Endothelial cell (in vitro differentiated cells): ENCODE results near the gene ADD2. TPM values are rescaled to one million over a fixed set of nuclear protein-coding genes. Genes with fewer than 3 reads are reported as not detected.
A peak's percentile ranks its signal among the peaks of the same experiment; 100 is the strongest.

ENCODE experiments used
- DNase-seq: peaks from one replicate; pipeline ENCODE4 v3.0.0; 2021; ENCODE audit warnings: low spot score
- H3K27ac Mint-ChIP-seq: one replicate; pipeline ENCODE4 v1.8.0; 2021; ENCODE audit warnings: mixed read lengths, inconsistent platforms; ENCODE audit not compliant: unreplicated experiment
- H3K27me3 Mint-ChIP-seq: one replicate; pipeline ENCODE4 v1.8.0; 2021; ENCODE audit warnings: mild to moderate bottlenecking, moderate library complexity, mixed read lengths, inconsistent platforms; ENCODE audit not compliant: unreplicated experiment
- H3K36me3 Mint-ChIP-seq: one replicate; pipeline ENCODE4 v1.8.0; 2021; ENCODE audit warnings: mild to moderate bottlenecking, low read depth, mixed read lengths, inconsistent platforms; ENCODE audit not compliant: unreplicated experiment
- H3K4me1 Mint-ChIP-seq: one replicate; pipeline ENCODE4 v1.8.0; 2021; ENCODE audit warnings: mild to moderate bottlenecking, mixed read lengths, inconsistent platforms; ENCODE audit not compliant: unreplicated experiment
- H3K4me3 Mint-ChIP-seq: one replicate; pipeline ENCODE4 v1.8.0; 2021; ENCODE audit warnings: mild to moderate bottlenecking, mixed read lengths, inconsistent platforms; ENCODE audit not compliant: unreplicated experiment
- H3K9me3 Mint-ChIP-seq: one replicate; pipeline ENCODE4 v1.8.0; 2021; ENCODE audit warnings: mixed read lengths, inconsistent platforms; ENCODE audit not compliant: unreplicated experiment
- total RNA-seq: library from RNA; stranded (reverse); fragmentation: NEBNext Ultra II Directional; extraction: Animal tissue kit (Norgen Biotek cat#: 25700); gene quantifications from one replicate; pipeline ENCODE4 v1.2.1, GENCODE V29; 2021; ENCODE audit not compliant: unreplicated experiment
- TF ChIP-seq, protein P1 (sequence below): fragments of 200-600 bp; sonication (generic); IDR thresholded peaks from one replicate; pipeline ENCODE4 v1.5.0; 2021; ENCODE audit warnings: antibody characterized with exemption; ENCODE audit not compliant: unreplicated experiment

Gene ADD2
- total RNA-seq, 1 donor from 2014 or later, result 54.0 TPM

- H3K27me3 Mint-ChIP-seq, result peaks cover 10% of the 10 kb centered on the region
- TF ChIP-seq, protein P1, sequence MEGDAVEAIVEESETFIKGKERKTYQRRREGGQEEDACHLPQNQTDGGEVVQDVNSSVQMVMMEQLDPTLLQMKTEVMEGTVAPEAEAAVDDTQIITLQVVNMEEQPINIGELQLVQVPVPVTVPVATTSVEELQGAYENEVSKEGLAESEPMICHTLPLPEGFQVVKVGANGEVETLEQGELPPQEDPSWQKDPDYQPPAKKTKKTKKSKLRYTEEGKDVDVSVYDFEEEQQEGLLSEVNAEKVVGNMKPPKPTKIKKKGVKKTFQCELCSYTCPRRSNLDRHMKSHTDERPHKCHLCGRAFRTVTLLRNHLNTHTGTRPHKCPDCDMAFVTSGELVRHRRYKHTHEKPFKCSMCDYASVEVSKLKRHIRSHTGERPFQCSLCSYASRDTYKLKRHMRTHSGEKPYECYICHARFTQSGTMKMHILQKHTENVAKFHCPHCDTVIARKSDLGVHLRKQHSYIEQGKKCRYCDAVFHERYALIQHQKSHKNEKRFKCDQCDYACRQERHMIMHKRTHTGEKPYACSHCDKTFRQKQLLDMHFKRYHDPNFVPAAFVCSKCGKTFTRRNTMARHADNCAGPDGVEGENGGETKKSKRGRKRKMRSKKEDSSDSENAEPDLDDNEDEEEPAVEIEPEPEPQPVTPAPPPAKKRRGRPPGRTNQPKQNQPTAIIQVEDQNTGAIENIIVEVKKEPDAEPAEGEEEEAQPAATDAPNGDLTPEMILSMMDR, result no peak
- H3K36me3 Mint-ChIP-seq, result peaks cover 27% of the 10 kb centered on the region
- no peaks in the 10 kb centered on the region for H3K9me3 Mint-ChIP-seq
- no peak for DNase-seq
- H3K4me3 Mint-ChIP-seq, result no peak overlapping the region
- H3K4me1 Mint-ChIP-seq, result peaks cover 5% of the 10 kb centered on the region
- no peak overlapping the region for H3K27ac Mint-ChIP-seq
Measured at GRCh38 chr2:70688427-70688826, 79.6 kb downstream of the ADD2 start.

- peaks cover 5% of the 10 kb centered on the region for H3K4me1 Mint-ChIP-seq
- TF ChIP-seq, protein P1, result no peak
- DNase-seq, result no peak
- peaks cover 19% of the 10 kb centered on the region for H3K36me3 Mint-ChIP-seq
- H3K27ac Mint-ChIP-seq, result peak overlapping the region; percentile 48
- no peaks in the 10 kb centered on the region for H3K9me3 Mint-ChIP-seq
- peaks cover 6% of the 10 kb centered on the region for H3K27me3 Mint-ChIP-seq
- H3K4me3 Mint-ChIP-seq, result peak overlapping the region; percentile 47
Measured at GRCh38 chr2:70687461-70687795, 80.6 kb downstream of the ADD2 start.

DNA sequence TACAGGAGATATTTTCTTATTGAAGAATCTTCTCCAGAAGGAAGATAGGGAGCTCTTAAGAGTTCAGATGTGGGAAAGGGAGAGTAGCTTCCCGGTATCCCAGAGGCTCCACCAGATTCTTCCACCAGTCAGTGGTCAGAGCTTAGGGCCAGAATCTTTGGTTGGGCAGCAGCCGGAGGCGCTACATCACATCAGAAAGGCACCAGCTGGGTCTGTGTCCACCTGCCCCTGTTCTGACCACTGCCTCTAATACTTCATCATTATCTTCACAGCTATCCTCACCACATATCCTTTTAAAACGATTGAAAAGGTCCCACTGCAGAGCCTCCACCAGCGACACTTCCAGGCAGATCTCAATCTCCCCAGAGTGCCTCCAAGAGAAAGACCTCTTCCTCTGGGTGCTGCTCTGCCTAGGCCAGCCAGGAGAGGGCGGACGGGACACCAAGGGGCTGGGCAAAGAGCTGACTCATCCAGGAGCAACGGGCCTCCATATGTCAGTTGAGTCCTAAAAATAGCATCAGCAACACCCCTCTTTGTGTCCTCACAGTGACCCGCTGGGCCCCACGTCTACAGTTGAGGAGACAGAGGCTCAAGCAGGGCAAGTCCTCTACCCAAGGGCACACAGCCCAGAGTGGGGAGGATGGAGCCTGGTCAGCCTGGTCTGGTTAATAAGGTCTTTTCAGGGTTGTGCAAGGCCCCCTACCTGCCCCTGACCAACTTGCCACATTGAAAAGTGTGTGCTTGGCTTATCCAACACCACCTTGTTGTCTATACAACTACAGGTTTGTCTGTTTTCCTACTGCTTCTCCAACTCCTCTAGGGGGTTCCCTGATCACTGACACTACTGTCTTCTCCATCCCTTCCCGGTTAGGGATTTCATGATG is 81.2 kb downstream of the ADD2 start:
- Mint-ChIP-seq H3K4me1 (peaks cover 5% of the 10 kb centered on the region), H3K36me3 (peaks cover 16% of the 10 kb centered on the region), H3K27ac (peak overlapping the region; percentile 48), H3K4me3 (no peak overlapping the region), H3K9me3 (no peaks in the 10 kb centered on the region), H3K27me3 (peaks cover 6% of the 10 kb centered on the region)
- TF ChIP-seq, protein P1, result no peak
- peak; percentile 67 for DNase-seq

DNA sequence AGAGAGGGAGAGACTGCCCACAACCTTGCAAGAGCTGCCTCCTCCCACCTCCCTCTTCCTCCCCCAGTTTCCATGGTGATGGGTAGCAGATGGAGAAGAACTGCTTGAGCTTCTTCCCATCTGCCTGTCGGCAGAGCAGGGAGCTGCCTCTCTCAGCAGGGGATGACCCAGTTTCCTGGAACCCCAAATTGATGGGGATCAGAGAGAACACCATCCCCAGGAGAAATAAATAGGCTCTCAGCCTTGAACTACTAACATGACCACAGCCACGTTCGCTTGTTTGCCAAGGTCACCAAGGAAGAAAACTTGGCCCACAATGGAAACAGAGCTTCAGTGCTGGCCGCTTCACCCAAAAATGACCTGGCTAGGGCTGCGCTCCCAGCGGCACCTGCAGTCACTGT is 82.2 kb downstream of the ADD2 start:
- DNase-seq, result no peak
- Mint-ChIP-seq H3K4me1 (peaks cover 5% of the 10 kb centered on the region), H3K27ac (no peak overlapping the region), H3K9me3 (no peaks in the 10 kb centered on the region), H3K27me3 (peaks cover 8% of the 10 kb centered on the region), H3K4me3 (no peak overlapping the region), H3K36me3 (peaks cover 16% of the 10 kb centered on the region)
- TF ChIP-seq, protein P1, result no peak
